ENCODE data around the gene HHAT. TPM values are rescaled to one million over a fixed set of nuclear protein-coding genes. Genes with fewer than 3 reads are reported as not detected.

Gene HHAT
- total RNA-seq, 1 donor from 2014 or later = 5.3 TPM

DNA sequence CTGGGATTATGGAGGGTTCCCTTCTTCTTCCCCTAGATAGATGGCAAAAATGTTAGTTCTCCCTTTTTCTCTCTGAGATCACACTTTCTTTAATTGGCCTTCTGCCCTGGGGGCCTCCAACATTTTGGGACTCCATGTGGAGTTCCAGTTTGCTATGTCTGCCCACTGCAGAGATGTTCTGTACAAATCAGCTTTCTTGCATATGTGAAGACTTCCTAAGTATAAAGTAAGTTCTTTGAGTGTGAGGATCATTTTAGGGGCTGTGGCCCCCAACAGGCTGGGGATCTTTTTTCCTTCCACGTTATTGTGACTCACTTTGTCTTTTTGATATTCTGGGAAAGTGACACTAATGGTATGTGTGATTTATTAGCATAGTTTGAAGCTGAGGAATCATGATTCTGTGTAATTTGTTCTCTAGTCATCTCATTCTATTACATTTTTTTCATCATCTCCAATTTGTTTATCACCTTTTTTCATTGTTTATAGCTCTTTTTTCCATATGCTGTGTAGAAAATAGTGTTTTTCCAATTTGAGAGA, 48.2 kb downstream of the HHAT start:
- DNase-seq (no peak), ATAC-seq (no peak)
- no peak overlapping the region for H3K27ac ChIP-seq
- H3K9me3 ChIP-seq = no peaks in the 10 kb centered on the region
- H3K4me3 ChIP-seq = no peak overlapping the region
- no peaks in the 10 kb centered on the region for H3K36me3 ChIP-seq
- no peaks in the 10 kb centered on the region for H3K4me1 ChIP-seq
- intact Hi-C loops (cut with DNase I) = no loop called here
- TF ChIP-seq, protein P1, sequence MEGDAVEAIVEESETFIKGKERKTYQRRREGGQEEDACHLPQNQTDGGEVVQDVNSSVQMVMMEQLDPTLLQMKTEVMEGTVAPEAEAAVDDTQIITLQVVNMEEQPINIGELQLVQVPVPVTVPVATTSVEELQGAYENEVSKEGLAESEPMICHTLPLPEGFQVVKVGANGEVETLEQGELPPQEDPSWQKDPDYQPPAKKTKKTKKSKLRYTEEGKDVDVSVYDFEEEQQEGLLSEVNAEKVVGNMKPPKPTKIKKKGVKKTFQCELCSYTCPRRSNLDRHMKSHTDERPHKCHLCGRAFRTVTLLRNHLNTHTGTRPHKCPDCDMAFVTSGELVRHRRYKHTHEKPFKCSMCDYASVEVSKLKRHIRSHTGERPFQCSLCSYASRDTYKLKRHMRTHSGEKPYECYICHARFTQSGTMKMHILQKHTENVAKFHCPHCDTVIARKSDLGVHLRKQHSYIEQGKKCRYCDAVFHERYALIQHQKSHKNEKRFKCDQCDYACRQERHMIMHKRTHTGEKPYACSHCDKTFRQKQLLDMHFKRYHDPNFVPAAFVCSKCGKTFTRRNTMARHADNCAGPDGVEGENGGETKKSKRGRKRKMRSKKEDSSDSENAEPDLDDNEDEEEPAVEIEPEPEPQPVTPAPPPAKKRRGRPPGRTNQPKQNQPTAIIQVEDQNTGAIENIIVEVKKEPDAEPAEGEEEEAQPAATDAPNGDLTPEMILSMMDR (IDR thresholded peaks at IDR 0.05) = no peak
- H3K27me3 ChIP-seq (ENCODE audit: low read depth) = no peaks in the 10 kb centered on the region

DNA sequence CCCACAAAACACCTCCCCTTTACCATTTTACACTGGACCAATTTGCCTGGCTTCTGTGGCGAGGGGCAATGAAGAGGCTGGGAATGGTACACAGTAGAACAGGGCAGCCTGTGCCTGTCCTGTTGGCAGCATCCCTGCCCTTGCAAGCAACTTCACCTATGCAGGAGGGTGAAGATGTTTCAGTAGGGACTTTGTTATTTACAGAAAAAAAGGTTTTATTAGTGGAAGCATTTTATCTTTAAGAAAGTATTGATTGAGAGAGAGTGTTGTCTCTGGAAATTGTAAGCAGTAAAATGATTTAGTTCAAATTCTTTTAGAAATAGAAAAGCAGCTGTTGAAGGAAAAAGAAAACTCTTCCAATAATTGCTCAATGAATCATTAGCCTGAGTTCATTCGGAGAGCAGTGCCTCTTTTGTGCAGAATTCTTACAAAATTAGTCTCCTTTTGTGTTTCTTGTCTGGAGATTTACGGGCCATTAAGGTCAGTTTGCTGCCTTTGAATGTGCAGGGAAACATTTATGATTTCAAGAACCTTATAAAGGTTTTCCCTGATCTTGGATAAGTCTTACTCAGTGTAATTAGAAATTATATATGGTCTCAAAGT, 49.1 kb downstream of the HHAT start:
- ATAC-seq = no peak
- H3K4me1 ChIP-seq = no peaks in the 10 kb centered on the region
- TF ChIP-seq, protein P1 (IDR thresholded peaks at IDR 0.05) = no peak
- no peaks in the 10 kb centered on the region for H3K27me3 ChIP-seq (ENCODE audit: low read depth)
- intact Hi-C loops (cut with DNase I) = no loop called here
- H3K9me3 ChIP-seq = no peaks in the 10 kb centered on the region
- H3K4me3 ChIP-seq = no peak overlapping the region
- no peaks in the 10 kb centered on the region for H3K36me3 ChIP-seq
- no peak for DNase-seq
- H3K27ac ChIP-seq = no peak overlapping the region

DNA sequence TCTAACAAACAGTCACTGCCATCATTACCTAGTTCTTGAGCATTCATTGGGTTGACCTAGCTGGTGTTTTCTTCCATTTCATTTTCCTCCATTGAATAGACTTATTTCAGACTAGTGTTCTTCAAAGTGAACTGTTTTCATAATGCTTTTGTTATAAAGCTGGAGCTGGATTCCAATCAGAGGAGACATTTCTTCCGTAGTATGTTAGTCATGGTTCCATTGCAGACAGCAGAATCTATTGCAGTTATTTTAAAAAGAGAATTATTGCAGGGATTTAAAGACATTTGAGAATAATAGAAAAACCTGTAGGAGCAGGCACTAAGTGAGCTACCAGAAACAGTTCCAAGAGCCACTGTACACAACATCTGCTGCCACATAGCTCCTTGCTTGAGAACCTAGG, 50.0 kb downstream of the HHAT start:
- TF ChIP-seq, protein P1 (IDR thresholded peaks at IDR 0.05) = no peak
- H3K4me3 ChIP-seq = no peak overlapping the region
- H3K27me3 ChIP-seq (ENCODE audit: low read depth) = no peaks in the 10 kb centered on the region
- ATAC-seq = no peak
- H3K9me3 ChIP-seq = no peaks in the 10 kb centered on the region
- DNase-seq = no peak
- H3K27ac ChIP-seq = no peak overlapping the region
- no peaks in the 10 kb centered on the region for H3K36me3 ChIP-seq
- H3K4me1 ChIP-seq = no peaks in the 10 kb centered on the region
- intact Hi-C loops (cut with DNase I) = no loop called here

- Histone ChIP-seq H3K36me3 (no peaks in the 10 kb centered on the region), H3K4me3 (no peak overlapping the region), H3K27ac (no peak overlapping the region), H3K9me3 (no peaks in the 10 kb centered on the region), H3K4me1 (no peaks in the 10 kb centered on the region), H3K27me3 (ENCODE audit: low read depth) (no peaks in the 10 kb centered on the region)
- no peak for DNase-seq
- ATAC-seq = no peak
- intact Hi-C loops (cut with DNase I) = no loop called here
- TF ChIP-seq, protein P1 (IDR thresholded peaks at IDR 0.05) = no peak
These were observed 53.2 kb downstream of the HHAT start for GRCh38 chr1:210381934-210382333.

DNA sequence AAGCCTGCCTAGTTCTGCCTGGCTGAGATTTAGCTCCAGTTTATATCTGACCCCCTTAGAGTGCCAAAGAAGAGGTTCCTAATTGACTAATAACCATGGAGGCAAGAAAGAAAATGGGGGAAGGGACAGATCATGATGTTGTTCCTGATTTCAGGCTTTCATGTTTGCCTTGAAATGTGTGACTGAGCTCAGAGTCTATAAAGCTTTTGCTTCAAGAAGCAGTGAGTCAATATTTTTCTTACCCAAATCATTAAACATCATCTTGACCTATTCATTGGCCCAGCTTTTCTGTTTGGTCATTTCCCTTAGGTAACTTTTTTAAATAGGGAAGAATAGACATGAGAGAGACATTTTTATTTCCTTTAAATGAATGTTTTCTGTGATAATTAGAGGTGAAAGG, 55.9 kb downstream of the HHAT start:
- Histone ChIP-seq H3K36me3 (no peaks in the 10 kb centered on the region), H3K27me3 (ENCODE audit: low read depth) (no peaks in the 10 kb centered on the region), H3K9me3 (no peaks in the 10 kb centered on the region), H3K4me3 (no peak overlapping the region), H3K27ac (no peak overlapping the region), H3K4me1 (no peaks in the 10 kb centered on the region)
- DNase-seq = no peak
- intact Hi-C loops (cut with DNase I) = no loop called here
- TF ChIP-seq, protein P1 (IDR thresholded peaks at IDR 0.05) = no peak
- ATAC-seq = no peak

All from lower lobe of right lung (tissue), 2 donors.